Measurements from ENCODE around the gene SETX.

DNA sequence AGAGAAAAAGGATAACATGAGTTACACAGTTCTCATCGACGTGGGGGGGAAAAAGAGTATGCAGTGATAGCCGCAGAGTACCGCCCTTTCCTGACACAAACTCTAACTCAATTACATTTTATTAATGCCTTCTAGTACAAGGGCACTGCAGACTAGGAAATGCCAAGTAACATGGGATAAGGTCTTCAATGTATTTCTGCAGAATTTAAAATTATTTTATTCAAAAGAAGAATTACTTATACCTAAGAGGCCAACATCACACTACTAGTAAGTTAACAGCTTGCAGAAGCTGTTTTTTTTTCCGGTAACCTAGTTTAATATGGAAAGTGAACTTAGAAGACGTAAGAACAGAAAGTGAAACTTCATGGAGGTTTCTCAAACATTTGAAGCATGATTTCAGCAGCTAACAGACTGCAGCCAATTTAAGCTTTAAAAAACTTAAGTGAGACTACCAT is 3.9 kb downstream of the SETX start:
- TF ChIP-seq POLR2AphosphoS5 (IDR thresholded peaks at IDR 0.05; ENCODE audit: low read depth, low read length) (no peak), TAF1 (IDR thresholded peaks at IDR 0.05; ENCODE audit: low read depth, low read length) (no peak), POLR2A (IDR thresholded peaks at IDR 0.05; ENCODE audit: low read depth, low read length) (no peak), PAX5 (IDR thresholded peaks at IDR 0.05; ENCODE audit: insufficient read depth, low read length, severe bottlenecking) (no peak), SPI1 (IDR thresholded peaks at IDR 0.05; ENCODE audit: low read depth, low read length) (no peak), POU2F2 (IDR thresholded peaks at IDR 0.05; ENCODE audit: low read depth, low read length) (no peak)

All from GM12891 (cell line).